Measurements from ENCODE around the gene MAST4. TPM values are rescaled to one million over a fixed set of nuclear protein-coding genes. Genes with fewer than 3 reads are reported as not detected.
A peak's percentile ranks its signal among the peaks of the same experiment; 100 is the strongest.

Gene MAST4
- total and polyA plus RNA-seq, 2 of the 13 experiments (the other 11 are each of a cell fraction or from before 2014, with no cell fraction given): 3.4 to 3.7 TPM

- TF ChIP-seq ZNF142 (CRISPR knock-in tag; IDR thresholded peaks at IDR 0.05) (0 out of 2 replicates have a peak, but pooled peaks have one; percentile 30), ARNT2 (CRISPR knock-in tag; IDR thresholded peaks at IDR 0.05; ENCODE audit: low read depth) (no peak), ZNF512 (CRISPR knock-in tag; IDR thresholded peaks at IDR 0.05) (no peak), ZNF841 (CRISPR knock-in tag; IDR thresholded peaks at IDR 0.05; ENCODE audit: borderline replicate concordance) (no peak), NPAS2 (CRISPR knock-in tag; IDR thresholded peaks at IDR 0.05; ENCODE audit: borderline replicate concordance) (no peak), ZIK1 (CRISPR knock-in tag; IDR thresholded peaks at IDR 0.05; ENCODE audit: borderline replicate concordance, low read depth) (no peak), CREB1 (IDR thresholded peaks at IDR 0.05) (no peak), CREB1 (CRISPR knock-in tag; IDR thresholded peaks at IDR 0.05) (peak; percentile 17; the same call in 1 of the 2 replicates), DR1 (CRISPR knock-in tag; IDR thresholded peaks at IDR 0.05) (no peak), KDM4B (CRISPR knock-in tag; IDR thresholded peaks at IDR 0.05) (no peak), HIVEP1 (CRISPR knock-in tag; IDR thresholded peaks at IDR 0.05) (no peak), ZFP36L1 (CRISPR knock-in tag; IDR thresholded peaks at IDR 0.05) (no peak), DMTF1 (CRISPR knock-in tag; IDR thresholded peaks at IDR 0.05) (no peak)
- TF ChIP-seq, protein P1, sequence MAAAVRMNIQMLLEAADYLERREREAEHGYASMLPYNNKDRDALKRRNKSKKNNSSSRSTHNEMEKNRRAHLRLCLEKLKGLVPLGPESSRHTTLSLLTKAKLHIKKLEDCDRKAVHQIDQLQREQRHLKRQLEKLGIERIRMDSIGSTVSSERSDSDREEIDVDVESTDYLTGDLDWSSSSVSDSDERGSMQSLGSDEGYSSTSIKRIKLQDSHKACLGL (CRISPR knock-in tag; IDR thresholded peaks at IDR 0.05): no peak
- TF ChIP-seq, protein P2, sequence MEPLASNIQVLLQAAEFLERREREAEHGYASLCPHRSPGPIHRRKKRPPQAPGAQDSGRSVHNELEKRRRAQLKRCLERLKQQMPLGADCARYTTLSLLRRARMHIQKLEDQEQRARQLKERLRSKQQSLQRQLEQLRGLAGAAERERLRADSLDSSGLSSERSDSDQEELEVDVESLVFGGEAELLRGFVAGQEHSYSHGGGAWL (CRISPR knock-in tag; IDR thresholded peaks at IDR 0.05): no peak
- TF ChIP-seq, protein P3, sequence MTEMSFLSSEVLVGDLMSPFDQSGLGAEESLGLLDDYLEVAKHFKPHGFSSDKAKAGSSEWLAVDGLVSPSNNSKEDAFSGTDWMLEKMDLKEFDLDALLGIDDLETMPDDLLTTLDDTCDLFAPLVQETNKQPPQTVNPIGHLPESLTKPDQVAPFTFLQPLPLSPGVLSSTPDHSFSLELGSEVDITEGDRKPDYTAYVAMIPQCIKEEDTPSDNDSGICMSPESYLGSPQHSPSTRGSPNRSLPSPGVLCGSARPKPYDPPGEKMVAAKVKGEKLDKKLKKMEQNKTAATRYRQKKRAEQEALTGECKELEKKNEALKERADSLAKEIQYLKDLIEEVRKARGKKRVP (CRISPR knock-in tag; IDR thresholded peaks at IDR 0.05): 0 out of 4 replicates have a peak, but pooled peaks of 1 of the 2 experiments have one; percentile 5
These were observed 408.6 kb downstream of the MAST4 start (continued) for GRCh38 chr5:67004730-67005350.

Measured in HepG2 (cell line).